Stomach (tissue), 4 donors: ENCODE measurements around the gene LOXHD1.

Experiments used
- POLR2A ChIP-seq, 4 donors: fragments of 450-650 bp; IDR thresholded peaks; one replicate each; pipeline ENCODE4 v1.6.1; 2016; ENCODE audit warnings: antibody characterized with exemption in 4 of 4, control low read depth in 2 of 4, mild to moderate bottlenecking in 1 of 4, moderate library complexity in 1 of 4
- TF ChIP-seq, protein P1 (sequence below), 7 experiments: fragments of 450-650 bp in 4 of 7; fragments of 200-600 bp in 3 of 7; sonication (generic) in 3 of 7; IDR thresholded peaks; one replicate each; pipeline ENCODE4 v1.5.1; 2016 to 2019; ENCODE audit warnings: antibody characterized with exemption in 7 of 7, control low read depth in 2 of 7, mild to moderate bottlenecking in 1 of 7

DNA sequence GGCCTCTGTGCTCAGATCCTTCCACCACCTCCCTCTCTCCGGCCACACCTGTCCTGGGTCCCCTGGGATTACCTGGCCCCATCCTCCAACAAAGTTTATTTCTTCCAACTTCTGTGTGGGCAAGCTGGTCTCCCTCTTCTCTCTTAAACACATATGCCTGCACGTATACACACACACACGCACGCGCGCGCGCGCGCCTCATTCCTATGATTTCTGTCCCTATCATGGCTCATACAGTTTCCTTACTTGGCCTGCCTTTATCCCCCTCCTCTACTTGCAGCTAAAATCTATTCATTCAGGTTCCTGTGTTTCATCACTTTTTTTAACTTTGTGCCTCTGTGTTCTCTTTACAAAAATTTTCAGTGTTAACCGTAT, 96.4 kb downstream of the LOXHD1 start:
- no peak for TF ChIP-seq POLR2A (IDR thresholded peaks at IDR 0.05)
- TF ChIP-seq, protein P1, sequence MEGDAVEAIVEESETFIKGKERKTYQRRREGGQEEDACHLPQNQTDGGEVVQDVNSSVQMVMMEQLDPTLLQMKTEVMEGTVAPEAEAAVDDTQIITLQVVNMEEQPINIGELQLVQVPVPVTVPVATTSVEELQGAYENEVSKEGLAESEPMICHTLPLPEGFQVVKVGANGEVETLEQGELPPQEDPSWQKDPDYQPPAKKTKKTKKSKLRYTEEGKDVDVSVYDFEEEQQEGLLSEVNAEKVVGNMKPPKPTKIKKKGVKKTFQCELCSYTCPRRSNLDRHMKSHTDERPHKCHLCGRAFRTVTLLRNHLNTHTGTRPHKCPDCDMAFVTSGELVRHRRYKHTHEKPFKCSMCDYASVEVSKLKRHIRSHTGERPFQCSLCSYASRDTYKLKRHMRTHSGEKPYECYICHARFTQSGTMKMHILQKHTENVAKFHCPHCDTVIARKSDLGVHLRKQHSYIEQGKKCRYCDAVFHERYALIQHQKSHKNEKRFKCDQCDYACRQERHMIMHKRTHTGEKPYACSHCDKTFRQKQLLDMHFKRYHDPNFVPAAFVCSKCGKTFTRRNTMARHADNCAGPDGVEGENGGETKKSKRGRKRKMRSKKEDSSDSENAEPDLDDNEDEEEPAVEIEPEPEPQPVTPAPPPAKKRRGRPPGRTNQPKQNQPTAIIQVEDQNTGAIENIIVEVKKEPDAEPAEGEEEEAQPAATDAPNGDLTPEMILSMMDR (IDR thresholded peaks at IDR 0.05) = no peak
